ENCODE measurements around the gene WDR17. TPM values are rescaled to one million over a fixed set of nuclear protein-coding genes. Genes with fewer than 3 reads are reported as not detected.
A peak's percentile ranks its signal among the peaks of the same experiment; 100 is the strongest.

Gene WDR17
- total and polyA plus RNA-seq, 2 of the 13 experiments (the other 11 are each of a cell fraction or from before 2014, with no cell fraction given), result not detected

DNA sequence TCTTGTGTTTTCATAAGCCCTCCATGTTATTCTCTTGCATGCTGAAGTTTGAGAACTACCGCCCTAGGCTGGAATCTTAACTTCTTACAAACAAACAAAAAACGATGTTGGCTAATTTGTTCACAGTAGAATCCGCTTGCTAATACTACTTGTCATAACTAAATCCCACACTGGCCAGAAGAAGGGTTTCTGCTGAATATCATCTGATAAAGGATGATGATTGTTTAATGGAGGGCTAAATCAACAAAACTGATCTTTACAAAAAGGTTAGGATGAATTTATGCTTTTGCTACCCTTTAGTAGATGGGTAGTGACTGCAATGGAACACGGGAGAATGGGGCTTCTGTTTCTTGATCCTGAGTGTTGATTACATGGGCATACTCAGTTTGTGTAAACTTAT is 87.5 kb downstream of the WDR17 start (continued):
- no peak for TF ChIP-seq ZNF180 (CRISPR knock-in tag; IDR thresholded peaks at IDR 0.05; ENCODE audit: borderline replicate concordance, low read depth)
- TF ChIP-seq NBN (conservative IDR thresholded peaks at IDR 0.05), result no peak
- no peak for TF ChIP-seq ZNF562 (CRISPR knock-in tag; IDR thresholded peaks at IDR 0.05; ENCODE audit: borderline replicate concordance)
- TF ChIP-seq ZNF766 (CRISPR knock-in tag; IDR thresholded peaks at IDR 0.05; ENCODE audit: borderline replicate concordance), result no peak
- TF ChIP-seq ZNF781 (CRISPR knock-in tag; IDR thresholded peaks at IDR 0.05; ENCODE audit: borderline replicate concordance, not compliant biosample characterization), result no peak
- no peak for TF ChIP-seq ZNF34 (CRISPR knock-in tag; IDR thresholded peaks at IDR 0.05; ENCODE audit: borderline replicate concordance)
- TF ChIP-seq MTF2 (CRISPR knock-in tag; IDR thresholded peaks at IDR 0.05; ENCODE audit: borderline replicate concordance), result no peak
- no peak for TF ChIP-seq NCOA1 (CRISPR knock-in tag; IDR thresholded peaks at IDR 0.05)

DNA sequence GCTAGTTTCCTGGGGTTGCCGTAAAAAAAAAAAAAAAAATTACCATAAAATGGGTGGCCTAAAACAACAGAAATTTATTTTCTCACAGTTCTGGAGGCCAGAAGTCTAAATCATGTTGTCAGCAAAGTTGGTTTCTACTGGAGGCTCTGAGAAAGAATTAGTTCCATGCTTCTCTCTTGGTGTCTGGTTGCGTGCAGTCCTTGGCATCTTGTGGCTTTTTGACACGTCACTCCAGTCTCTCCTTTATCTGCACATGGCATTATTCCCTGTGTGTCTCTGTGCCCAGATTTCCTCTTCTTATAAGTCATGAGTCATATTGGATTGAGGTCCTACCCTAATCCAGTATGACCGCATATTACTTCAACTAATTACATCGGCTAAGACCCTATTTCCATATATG is 91.0 kb downstream of the WDR17 start:
- Histone ChIP-seq H3K27ac (ENCODE audit: extremely low read length, insufficient read depth, low read length) (no peak overlapping the region), H3K27me3 (ENCODE audit: control insufficient read depth in 1 of 2, insufficient read depth in 2 of 2, low read length in 2 of 2) (no peaks in the 10 kb centered on the region), H3K9ac (ENCODE audit: insufficient read depth, low read depth, low read length) (no peak overlapping the region), H4K20me1 (ENCODE audit: insufficient read depth, low read length) (no peaks in the 10 kb centered on the region), H3K36me3 (replicated peaks in 1 of 2; ENCODE audit: control insufficient read depth in 1 of 2, insufficient read depth in 2 of 2, low read length in 2 of 2) (no peaks in the 10 kb centered on the region), H3K79me2 (ENCODE audit: insufficient read depth, low read length) (no peaks in the 10 kb centered on the region), H3K4me1 (ENCODE audit: insufficient read depth, low read length) (no peaks in the 10 kb centered on the region), H3K4me2 (ENCODE audit: low read depth, low read length) (no peak overlapping the region), H2AFZ (ENCODE audit: low read length) (no peak overlapping the region), H3K9me3 (ENCODE audit: low read length) (no peaks in the 10 kb centered on the region), H3K4me3 (replicated peaks in 1 of 3; ENCODE audit: insufficient read depth in 1 of 3, low read depth in 2 of 3, low read length in 3 of 3) (no peak overlapping the region)
- FAIRE-seq, result no peak
- in situ Hi-C loops (cut with HindIII; ENCODE audit: extremely low pct_ligation_motif_present, low pct_unique_long_range_greater_than_20kb) (no loop called here), intact Hi-C loops (cut with micrococcal nuclease; ENCODE audit: unreplicated experiment) (no loop called here)
- TF ChIP-seq CREB1 (IDR thresholded peaks at IDR 0.05), result peak; percentile 49
- TF ChIP-seq CREB1 (CRISPR knock-in tag; IDR thresholded peaks at IDR 0.05), result no peak
- TF ChIP-seq, protein P1, sequence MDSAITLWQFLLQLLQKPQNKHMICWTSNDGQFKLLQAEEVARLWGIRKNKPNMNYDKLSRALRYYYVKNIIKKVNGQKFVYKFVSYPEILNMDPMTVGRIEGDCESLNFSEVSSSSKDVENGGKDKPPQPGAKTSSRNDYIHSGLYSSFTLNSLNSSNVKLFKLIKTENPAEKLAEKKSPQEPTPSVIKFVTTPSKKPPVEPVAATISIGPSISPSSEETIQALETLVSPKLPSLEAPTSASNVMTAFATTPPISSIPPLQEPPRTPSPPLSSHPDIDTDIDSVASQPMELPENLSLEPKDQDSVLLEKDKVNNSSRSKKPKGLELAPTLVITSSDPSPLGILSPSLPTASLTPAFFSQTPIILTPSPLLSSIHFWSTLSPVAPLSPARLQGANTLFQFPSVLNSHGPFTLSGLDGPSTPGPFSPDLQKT (CRISPR knock-in tag; IDR thresholded peaks at IDR 0.05; ENCODE audit: borderline replicate concordance), result no peak
- ChIA-PET POLR2A (no interaction called here), CTCF (ENCODE audit: low intra/inter-chr PET ratio, low total read pairs) (no interaction called here)
- DNase-seq (ENCODE audit: low spot score), result no peak
- no TSS peak for BruUV-seq (replicated peaks)
- no peak for ATAC-seq
- WGBS (ENCODE audit: low lambda C conversion rate), result 33% methylated on average over 5 of the region's 5 CpGs
